Tibial nerve (tissue), 4 donors: ENCODE data around the gene AQP1. TPM values are rescaled to one million over a fixed set of nuclear protein-coding genes. Genes with fewer than 3 reads are reported as not detected.

Experiments used
- DNase-seq, 2 donors: peaks; one replicate each; pipeline ENCODE4 v3.0.0-alpha.2; 2019; ENCODE audit warnings: low spot score in 2 of 2
- H3K27ac ChIP-seq, 4 donors: fragments of 200-600 bp; sonication (generic) in 3 of 4; one replicate each; pipeline ENCODE4 v1.5.1; 2017 to 2019; ENCODE audit warnings: mild to moderate bottlenecking in 1 of 4
- H3K27me3 ChIP-seq, 2 donors: fragments of 200-600 bp; sonication (generic) in 1 of 2; one replicate each; pipeline versions ENCODE4 v1.5.1 to v1.6.0; 2017 to 2019
- H3K36me3 ChIP-seq, 3 donors: fragments of 200-600 bp; sonication (generic); one replicate each; pipeline ENCODE4 v1.5.1; 2018 to 2019
- H3K4me1 ChIP-seq, 4 donors: fragments of 200-600 bp; sonication (generic) in 3 of 4; one replicate each; pipeline ENCODE4 v1.5.1; 2017 to 2019
- H3K4me3 ChIP-seq, 4 donors: fragments of 200-600 bp; sonication (generic) in 3 of 4; one replicate each; pipeline ENCODE4 v1.5.1; 2017 to 2019; ENCODE audit warnings: mild to moderate bottlenecking in 1 of 4, moderate library complexity in 1 of 4
- H3K9me3 ChIP-seq, 4 donors: fragments of 200-600 bp; sonication (generic) in 3 of 4; one replicate each; pipeline ENCODE4 v1.5.1; 2017 to 2019
- CTCF ChIP-seq, 5 experiments: fragments of 200-600 bp in 3 of 5; fragments of 450-650 bp in 2 of 5; sonication (generic) in 3 of 5; IDR thresholded peaks; one replicate each; pipeline ENCODE4 v1.5.1; 2016 to 2019; ENCODE audit warnings: antibody characterized with exemption in 5 of 5, mild to moderate bottlenecking in 3 of 5, moderate library complexity in 2 of 5
- EP300 ChIP-seq, 2 donors: sonication (generic); formaldehyde crosslinking; IDR thresholded peaks; one replicate each; pipeline ENCODE4 v1.6.1; 2017; ENCODE audit warnings: antibody characterized with exemption in 2 of 2, mild to moderate bottlenecking in 1 of 2
- POLR2A ChIP-seq, 2 donors: fragments of 450-650 bp; IDR thresholded peaks; one replicate each; pipeline ENCODE4 v1.6.1; 2017; ENCODE audit warnings: antibody characterized with exemption in 2 of 2, mild to moderate bottlenecking in 2 of 2, moderate library complexity in 2 of 2
- WGBS, 2 donors: methylation state at CpG; one replicate each; pipeline ENCODE4 v1.1.5; 2018; 5-methylcytosine and 5-hydroxymethylcytosine counted together
- total RNA-seq, 4 donors: library from RNA; depleted of rRNA; stranded (reverse); fragments of >200 nt; gene quantifications; one replicate each; pipeline ENCODE4 v1.1.0, GENCODE V29; 2016

AQP1 gene
- total RNA-seq, 4 donors from 2014 or later, result 352 to 818 (median 624) TPM

- no peak overlapping the region for H3K27ac ChIP-seq
- peaks cover 0 to 7% (median 0%) of the 10 kb centered on the region in 4 donors for H3K9me3 ChIP-seq
- DNase-seq, result no peak
- H3K36me3 ChIP-seq, result peaks cover 0 to 51% (median 0%) of the 10 kb centered on the region in 3 donors
- TF ChIP-seq CTCF (IDR thresholded peaks at IDR 0.05), result no peak
- TF ChIP-seq POLR2A (IDR thresholded peaks at IDR 0.05), result no peak
- no peak for TF ChIP-seq EP300 (IDR thresholded peaks at IDR 0.05)
- H3K4me3 ChIP-seq, result no peak overlapping the region
- WGBS, 2 donors, result 100% methylated on average over 5 of the region's 5 CpGs
- H3K4me1 ChIP-seq, result peaks cover 0 to 22% (median 2%) of the 10 kb centered on the region in 4 donors
- H3K27me3 ChIP-seq, result no peaks in the 10 kb centered on the region
These were observed 40.0 kb upstream of the AQP1 start for GRCh38 chr7:30871655-30872054.

GRCh38 chr7:30873207-30873606 lies 38.4 kb upstream of the AQP1 start:
- 76 to 82% methylated on average over 2 of the region's 2 CpGs for WGBS, 2 donors
- TF ChIP-seq CTCF (IDR thresholded peaks at IDR 0.05) (no peak), EP300 (IDR thresholded peaks at IDR 0.05) (no peak), POLR2A (IDR thresholded peaks at IDR 0.05) (no peak)
- Histone ChIP-seq H3K9me3 (peaks cover 0 to 7% (median 0%) of the 10 kb centered on the region in 4 donors), H3K4me1 (peaks cover 0 to 14% (median 0%) of the 10 kb centered on the region in 4 donors), H3K4me3 (no peak overlapping the region), H3K27ac (no peak overlapping the region), H3K27me3 (no peaks in the 10 kb centered on the region), H3K36me3 (peaks cover 0 to 51% (median 0%) of the 10 kb centered on the region in 3 donors)
- no peak for DNase-seq

GRCh38 chr7:30873656-30874055 lies 38.0 kb upstream of the AQP1 start:
- no peak overlapping the region for H3K4me3 ChIP-seq
- H3K36me3 ChIP-seq, result peaks cover 0 to 51% (median 0%) of the 10 kb centered on the region in 3 donors
- no peak for DNase-seq
- H3K27ac ChIP-seq, result no peak overlapping the region
- peaks cover 0 to 7% (median 0%) of the 10 kb centered on the region in 4 donors for H3K9me3 ChIP-seq
- no peaks in the 10 kb centered on the region for H3K27me3 ChIP-seq
- no peak for TF ChIP-seq CTCF (IDR thresholded peaks at IDR 0.05)
- no peak for TF ChIP-seq EP300 (IDR thresholded peaks at IDR 0.05)
- TF ChIP-seq POLR2A (IDR thresholded peaks at IDR 0.05), result no peak
- H3K4me1 ChIP-seq, result peaks cover 0 to 13% (median 0%) of the 10 kb centered on the region in 4 donors
- 62 to 64% methylated on average over 6 of the region's 6 CpGs for WGBS, 2 donors

GRCh38 chr7:30874656-30875302 lies 36.9 kb upstream of the AQP1 start:
- peaks cover 0 to 51% (median 0%) of the 10 kb centered on the region in 3 donors for H3K36me3 ChIP-seq
- 89% methylated on average over 5 of the region's 5 CpGs for WGBS, 2 donors
- no peak for DNase-seq
- peaks cover 0 to 25% (median 0%) of the 10 kb centered on the region in 4 donors for H3K4me1 ChIP-seq
- H3K27me3 ChIP-seq, result no peaks in the 10 kb centered on the region
- no peak overlapping the region for H3K4me3 ChIP-seq
- H3K27ac ChIP-seq, result no peak overlapping the region
- H3K9me3 ChIP-seq, result peaks cover 0 to 7% (median 0%) of the 10 kb centered on the region in 4 donors
- TF ChIP-seq EP300 (IDR thresholded peaks at IDR 0.05) (no peak), POLR2A (IDR thresholded peaks at IDR 0.05) (no peak), CTCF (IDR thresholded peaks at IDR 0.05) (no peak)

GRCh38 chr7:30877015-30877769 lies 34.5 kb upstream of the AQP1 start:
- 62 to 65% methylated on average over 9 of the region's 9 CpGs for WGBS, 2 donors
- Histone ChIP-seq H3K36me3 (peaks cover 0 to 42% (median 0%) of the 10 kb centered on the region in 3 donors), H3K27me3 (no peaks in the 10 kb centered on the region), H3K4me3 (no peak overlapping the region), H3K9me3 (peaks cover 0 to 7% (median 0%) of the 10 kb centered on the region in 4 donors), H3K4me1 (peaks cover 0 to 40% (median 2%) of the 10 kb centered on the region in 4 donors), H3K27ac (peak overlapping the region in 2 of 4 donors; percentile 44 to 59)
- TF ChIP-seq CTCF (IDR thresholded peaks at IDR 0.05) (no peak), EP300 (IDR thresholded peaks at IDR 0.05) (no peak), POLR2A (IDR thresholded peaks at IDR 0.05) (no peak)
- no peak for DNase-seq
